ENCODE results near the gene CACNA1A.

- no peak for TF ChIP-seq USF2 (IDR thresholded peaks at IDR 0.05; ENCODE audit: low read depth, low read length)
- no peak for TF ChIP-seq CTCF (conservative IDR thresholded peaks at IDR 0.05; ENCODE audit: low read depth, low read length)
- no peak for TF ChIP-seq POLR2A (IDR thresholded peaks at IDR 0.05; ENCODE audit: low read depth, low read length)
- TF ChIP-seq BHLHE40 (IDR thresholded peaks at IDR 0.05; ENCODE audit: low read depth, low read length): no peak
- TF ChIP-seq RCOR1 (IDR thresholded peaks at IDR 0.05; ENCODE audit: insufficient replicate concordance, low read length): no peak
Observed at GRCh38 chr19:13244920-13245319, 261.4 kb downstream of the CACNA1A start.

Data from IMR-90 (cell line).